Stimulated activated CD4-positive, alpha-beta T cell treated with anti-CD3 and anti-CD28 coated beads, Interleukin-4, amount 100 ng/mL, for 48 hours (primary cell): ENCODE measurements around the gene SPP1.
"Not testable (repeated sequence)": the region's sequence is repeated elsewhere in the genome, so short reads cannot be mapped to it uniquely, and the experiment has no call there.

Source experiments
- DNase-seq, 2 donors: peaks; one replicate each; pipeline ENCODE4 v3.0.0-alpha.2; 2020; ENCODE audit warnings: low read depth in 2 of 2

SPP1 gene

GRCh38 chr4:87986508-87986907, 11.0 kb downstream of the SPP1 start:
- no peak for DNase-seq

- no peak for DNase-seq
Observed at GRCh38 chr4:87989765-87990164, 14.3 kb downstream of the SPP1 start.

DNA sequence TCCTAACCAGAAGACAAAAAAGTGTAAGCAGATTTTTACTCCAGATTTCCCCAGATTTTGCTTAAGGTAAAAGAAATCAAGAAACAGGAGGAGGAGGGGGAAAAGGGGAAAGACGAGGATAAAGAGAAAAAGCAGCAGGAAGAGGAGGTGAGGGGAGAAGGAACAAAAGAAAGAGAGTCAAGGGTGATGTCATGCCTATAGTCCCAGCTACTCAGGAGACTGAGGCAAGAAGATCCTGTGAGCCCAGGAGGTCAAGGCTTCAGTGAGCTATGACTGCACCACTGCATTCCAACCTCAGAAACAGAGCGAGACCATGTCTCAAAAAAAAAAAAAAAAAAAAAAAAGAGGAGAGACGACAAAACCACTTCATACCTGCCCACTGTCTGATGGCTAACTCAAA, 19.9 kb downstream of the SPP1 start:
- no peak for DNase-seq

- DNase-seq = not testable (repeated sequence)
Observed at GRCh38 chr4:87999191-87999691, 23.7 kb downstream of the SPP1 start.

GRCh38 chr4:88001871-88002270, 26.4 kb downstream of the SPP1 start:
- DNase-seq = no peak

- DNase-seq = no peak
Observed at GRCh38 chr4:88002786-88003185, 27.3 kb downstream of the SPP1 start.

DNA sequence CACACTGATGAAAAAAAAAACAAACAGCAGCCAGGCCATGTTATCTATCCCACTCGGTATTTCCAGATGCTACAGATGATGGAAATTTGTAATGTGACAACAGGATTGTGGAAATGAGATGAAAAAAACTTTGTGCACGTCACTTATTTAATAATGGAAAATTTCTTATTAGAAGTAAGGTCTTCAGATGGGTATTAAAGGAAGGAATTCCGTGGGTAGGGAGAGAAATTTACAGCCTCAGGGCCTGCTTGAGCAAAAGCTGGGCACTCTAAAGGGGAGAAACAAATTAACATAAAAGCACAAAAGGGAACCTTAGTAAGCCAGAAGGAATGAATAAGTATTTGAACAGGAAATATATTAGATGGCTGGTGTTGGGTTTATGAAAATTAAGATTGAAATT, 27.7 kb downstream of the SPP1 start:
- no peak for DNase-seq

GRCh38 chr4:88005076-88005475, 29.6 kb downstream of the SPP1 start:
- no peak for DNase-seq

DNA sequence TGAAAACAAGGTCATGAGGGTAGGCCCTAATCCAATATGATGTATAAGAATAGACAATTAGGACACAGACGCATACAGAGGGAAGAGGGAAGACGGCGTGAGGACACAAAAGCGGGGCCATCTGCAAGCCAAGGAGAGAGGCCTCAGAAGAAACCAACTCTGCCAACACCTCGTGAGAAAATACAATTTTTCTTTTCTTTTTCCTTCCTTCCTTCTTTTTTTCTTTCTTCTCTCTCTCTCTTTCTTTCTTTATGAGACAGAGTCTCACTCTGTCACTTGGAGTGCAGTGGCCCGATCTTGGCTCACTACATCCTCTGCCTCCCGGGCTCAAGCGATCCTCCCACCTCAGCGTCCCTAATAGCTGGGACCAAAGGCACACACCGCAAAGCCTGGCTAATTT, 30.4 kb downstream of the SPP1 start:
- no peak for DNase-seq

DNA sequence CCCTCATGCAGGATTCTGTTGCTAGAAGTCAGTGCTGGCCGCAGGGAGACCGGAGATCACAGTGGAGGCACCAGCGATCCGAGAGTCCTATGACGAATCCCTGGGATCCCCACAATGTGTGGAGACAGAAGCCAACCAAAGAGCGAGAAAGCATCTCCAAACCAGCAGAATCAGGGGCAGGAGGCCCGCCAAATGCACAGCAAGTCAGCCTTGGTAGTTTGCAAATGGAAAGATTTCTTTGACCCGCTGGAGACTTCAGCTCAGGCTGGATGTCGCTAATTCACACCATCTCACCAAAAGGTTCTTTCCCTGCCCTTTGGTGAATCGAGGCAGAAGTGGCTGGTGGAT, 31.4 kb downstream of the SPP1 start:
- no peak for DNase-seq

GRCh38 chr4:88007304-88008121, 32.0 kb downstream of the SPP1 start, which contains the start of gene PKD2:
TSS of gene PKD2 (plus strand) at chr4:88007635. CDS start at chr4:88007734, 99 bp downstream.
- peak; percentile 75 to 78 for DNase-seq

DNA sequence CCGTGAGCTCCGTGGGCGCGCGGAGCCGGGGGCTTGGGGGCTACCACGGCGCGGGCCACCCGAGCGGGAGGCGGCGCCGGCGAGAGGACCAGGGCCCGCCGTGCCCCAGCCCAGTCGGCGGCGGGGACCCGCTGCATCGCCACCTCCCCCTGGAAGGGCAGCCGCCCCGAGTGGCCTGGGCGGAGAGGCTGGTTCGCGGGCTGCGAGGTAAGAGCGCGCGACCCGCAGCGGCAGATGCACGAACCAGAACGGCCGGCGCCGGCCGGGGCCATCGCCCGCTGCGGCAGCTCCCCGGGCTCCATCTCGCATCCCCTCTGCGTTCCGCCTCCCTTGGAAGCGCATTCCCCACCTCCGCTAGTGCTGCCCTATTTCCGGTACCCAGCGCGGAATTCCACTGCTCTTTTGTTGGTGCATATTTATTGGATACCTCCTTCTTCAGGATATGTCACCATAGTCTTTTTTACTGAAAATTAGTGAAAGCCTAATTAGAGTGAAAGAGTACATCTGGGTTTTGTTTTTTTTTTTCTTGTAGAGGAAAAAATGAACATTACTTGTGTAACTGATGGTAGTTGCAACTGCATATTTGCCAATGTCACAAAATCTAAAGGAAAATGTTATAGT, 32.7 kb downstream of the SPP1 start:
- peak in 1 of 2 donors; percentile 12 for DNase-seq

- DNase-seq = no peak
Observed at GRCh38 chr4:88008743-88009171, 33.2 kb downstream of the SPP1 start.

GRCh38 chr4:88009871-88010270, 34.4 kb downstream of the SPP1 start:
- no peak for DNase-seq

DNA sequence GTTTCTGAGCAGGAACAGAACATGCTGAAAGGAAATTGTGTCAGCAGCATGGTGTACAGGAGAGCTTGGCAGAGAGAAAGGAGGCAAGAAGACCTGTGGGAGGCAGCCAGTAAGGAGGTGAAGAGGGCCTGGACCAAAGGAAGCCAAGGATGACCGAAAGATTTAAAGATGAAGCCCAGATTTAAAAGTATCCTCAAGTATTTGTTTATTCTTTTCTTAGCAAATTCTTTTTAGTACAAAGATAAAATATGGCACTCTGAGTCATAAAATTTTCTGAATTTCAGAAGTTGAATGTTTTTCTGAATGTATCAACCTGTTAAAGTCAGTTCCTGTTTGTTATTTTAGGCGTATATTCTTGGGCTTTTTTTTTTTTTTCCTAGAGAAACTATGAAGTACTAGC, 35.5 kb downstream of the SPP1 start:
- DNase-seq = no peak

DNA sequence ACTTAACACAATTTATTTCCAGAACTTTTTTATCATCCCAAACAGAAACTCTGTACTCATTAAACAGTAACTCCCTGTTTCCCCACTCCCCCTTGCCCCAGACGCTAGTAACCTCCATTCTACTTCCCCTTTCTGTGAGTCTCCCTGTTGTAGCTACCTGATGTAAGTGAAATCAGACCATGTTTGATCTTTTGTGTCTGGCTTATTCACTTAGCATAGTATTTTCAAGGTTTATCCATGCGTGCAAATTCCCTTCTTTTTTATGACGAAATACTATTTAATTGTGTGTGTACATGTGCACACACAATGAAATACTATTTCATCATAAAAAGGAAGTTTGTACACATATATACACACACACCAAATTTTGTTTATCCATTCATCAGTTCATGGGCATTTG, 37.1 kb downstream of the SPP1 start:
- DNase-seq = no peak

DNA sequence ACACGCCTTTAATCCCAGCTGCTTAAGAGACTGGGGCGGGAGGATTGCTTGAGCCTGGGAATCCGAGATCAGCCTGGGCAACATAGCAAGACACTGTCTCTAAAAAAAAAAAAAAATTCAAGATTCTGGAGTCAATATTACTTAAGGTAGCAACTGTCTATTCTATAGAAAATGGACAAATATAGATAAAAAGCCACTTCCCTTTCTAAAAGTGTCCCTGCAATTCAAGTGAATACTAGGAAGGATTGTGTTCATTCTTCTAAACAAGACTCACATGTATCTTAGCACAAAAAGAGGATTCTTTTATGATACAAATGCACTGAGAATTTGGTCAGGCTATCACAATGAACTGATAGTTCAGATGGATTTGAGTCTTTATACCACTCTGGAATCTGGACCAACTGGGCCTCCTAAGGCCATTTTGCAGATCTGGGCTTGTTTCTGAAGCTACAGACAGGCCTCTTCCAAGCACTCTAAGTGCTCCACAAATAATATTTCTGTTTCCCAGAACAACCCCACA, 38.9 kb downstream of the SPP1 start:
- no peak for DNase-seq

- no peak for DNase-seq
Observed at GRCh38 chr4:88015659-88016295, 40.3 kb downstream of the SPP1 start.

GRCh38 chr4:88017516-88018297, 42.2 kb downstream of the SPP1 start:
- no peak for DNase-seq

DNA sequence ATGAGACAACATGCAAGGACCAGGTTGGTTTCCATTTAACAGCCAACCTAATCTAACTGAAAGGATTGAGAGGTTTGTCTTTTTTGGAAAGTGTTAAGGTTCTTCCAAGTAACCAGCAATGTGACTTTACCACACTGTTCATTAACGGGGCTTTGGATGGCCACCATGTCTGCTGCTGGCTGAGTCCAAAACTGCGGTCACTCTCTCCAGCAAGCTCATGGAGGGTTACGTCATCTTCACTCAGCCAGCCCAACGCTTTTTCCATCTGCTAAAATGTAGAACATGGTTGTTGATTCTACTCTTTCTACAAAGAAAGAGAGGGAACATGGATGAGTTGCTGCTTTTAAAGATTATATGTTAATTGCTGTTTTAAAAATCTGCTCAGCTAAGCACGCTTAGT, 43.0 kb downstream of the SPP1 start:
- DNase-seq = no peak

DNA sequence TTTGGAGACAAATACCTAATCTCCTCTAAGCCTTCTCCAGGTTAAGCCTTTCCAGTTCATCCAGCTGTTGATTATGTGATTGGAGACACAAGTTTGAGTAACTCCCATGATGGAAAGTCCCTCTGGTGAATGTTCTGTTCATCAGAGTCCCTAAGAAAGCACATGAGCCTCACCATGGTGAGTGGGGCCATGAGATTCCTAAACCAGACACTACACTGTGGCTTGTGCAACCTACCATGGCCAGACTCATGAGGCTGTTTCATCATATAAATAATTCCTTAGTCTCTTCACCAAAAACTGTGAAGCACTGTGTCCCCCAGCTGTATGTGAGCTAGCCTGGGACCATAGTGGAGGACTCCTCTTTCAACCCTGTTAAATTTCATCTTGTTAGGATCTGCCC, 46.3 kb downstream of the SPP1 start:
- DNase-seq = no peak

DNA sequence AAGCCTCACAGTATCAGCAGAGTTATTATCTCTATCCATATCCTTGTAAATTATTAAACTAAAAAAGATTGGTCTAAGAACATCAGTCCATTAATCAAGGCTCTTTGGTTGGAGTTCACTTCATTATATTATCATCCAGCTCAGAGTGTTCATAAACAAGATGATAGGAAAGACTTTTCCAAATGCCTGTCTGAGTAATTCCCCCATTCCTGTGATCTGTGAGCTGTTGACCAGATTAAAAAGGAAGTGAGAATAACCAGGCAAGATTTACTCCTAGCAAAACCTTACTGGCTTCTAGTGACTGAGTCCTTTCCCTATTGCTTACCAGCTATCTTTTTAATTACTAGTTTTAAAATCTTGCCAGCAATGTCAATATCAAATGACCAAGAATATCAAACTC, 46.8 kb downstream of the SPP1 start:
- DNase-seq = no peak
